NCI-H774 (cell line): ENCODE results near the gene GAS2L1.

Source experiments
- DNase-seq: peaks from one replicate; lab custom pipeline; 2025; lab: John Stamatoyannopoulos, UW

GAS2L1 gene

GRCh38 chr22:29275819-29276565, 30.5 kb upstream of the GAS2L1 start:
- DNase-seq, result no peak

- no peak for DNase-seq
Observed at GRCh38 chr22:29277927-29278326, 28.5 kb upstream of the GAS2L1 start.

- DNase-seq, result no peak
Observed at GRCh38 chr22:29284196-29284595, 22.3 kb upstream of the GAS2L1 start.

GRCh38 chr22:29288837-29289236, 17.6 kb upstream of the GAS2L1 start:
- DNase-seq, result no peak

GRCh38 chr22:29290061-29290460, 16.4 kb upstream of the GAS2L1 start:
- no peak for DNase-seq

GRCh38 chr22:29291215-29291614, 15.2 kb upstream of the GAS2L1 start:
- DNase-seq, result no peak

GRCh38 chr22:29292379-29292778, 14.1 kb upstream of the GAS2L1 start:
- no peak for DNase-seq

- no peak for DNase-seq
Observed at GRCh38 chr22:29298641-29299040, 7.8 kb upstream of the GAS2L1 start.

GRCh38 chr22:29299136-29299900, 7.1 kb upstream of the GAS2L1 start:
- no peak for DNase-seq

- no peak for DNase-seq
Observed at GRCh38 chr22:29300467-29300806, 6.0 kb upstream of the GAS2L1 start.

GRCh38 chr22:29300807-29301601, 5.4 kb upstream of the GAS2L1 start:
- DNase-seq, result no peak

- DNase-seq, result no peak
Observed at GRCh38 chr22:29301716-29302401, 4.6 kb upstream of the GAS2L1 start.

GRCh38 chr22:29302402-29302680, 4.1 kb upstream of the GAS2L1 start:
- no peak for DNase-seq

GRCh38 chr22:29302681-29303465, 3.6 kb upstream of the GAS2L1 start:
- no peak for DNase-seq

- DNase-seq, result no peak
Observed at GRCh38 chr22:29305836-29306174, 645 bp upstream of the GAS2L1 start.

- DNase-seq, result no peak
Observed at GRCh38 chr22:29306835-29307595, 565 bp downstream of the GAS2L1 start.

GRCh38 chr22:29307596-29308147, 1.2 kb downstream of the GAS2L1 start:
- DNase-seq, result no peak

GRCh38 chr22:29308148-29308790, 1.8 kb downstream of the GAS2L1 start:
- no peak for DNase-seq

- no peak for DNase-seq
Observed at GRCh38 chr22:29308791-29309262, 2.4 kb downstream of the GAS2L1 start.
